Heart left ventricle (tissue), 13 donors: Measurements from ENCODE around the gene MEGF11.

Source experiments
- CTCF ChIP-seq, 12 donors: fragments of 200-600 bp; sonication (generic) in 4 of 12; IDR thresholded peaks; one replicate each; pipeline versions ENCODE4 v1.5.0 to v1.8.0; 2018 to 2022; ENCODE audit warnings: antibody characterized with exemption in 12 of 12, mild to moderate bottlenecking in 5 of 12
- POLR2A ChIP-seq, 2 donors: fragments of 450-650 bp; IDR thresholded peaks; one replicate each; pipeline ENCODE4 v1.6.1; 2017; ENCODE audit warnings: antibody characterized with exemption in 2 of 2, mild to moderate bottlenecking in 2 of 2, moderate library complexity in 2 of 2
- donor health status: ischemic (EF 13 %, LVEDD 7.1; RV severe dilation, severe dysfunction).
- donor health status: DM: no; HTN: yes; CAD: no.
- donor health status: DM: no; HTN: no; CAD: no.
- donor health status: ischemic (EF 25% LVEDD 6.9; RV normal size, moderate dysfunction).
- donor health status: ischemic (EF 25% LVEDD 5.7; RV mildly dilated, moderate dysfunction).
- donor health status: ischemic (EF 35%, LVEDD 5.7; RV mildly dilated, moderate dysfunction).
- donor health status: nonischemic (EF 11% LVEDD 7.7; RV severe dilation, severe dysfunction).
- donor health status: DM: yes; HTN: yes; CAD: no.
- donor health status: PGD.
- donor health status: ischemic (EF 29% LVEDD 5.4; RV normal size, mild dysfunction).
- donor health status: nonischemic (EF 23%, LVEDD 6.1; RV moderate dilation, normal function).

- TF ChIP-seq CTCF (IDR thresholded peaks at IDR 0.05) (no peak), POLR2A (IDR thresholded peaks at IDR 0.05) (no peak)
Measured at GRCh38 chr15:66246937-66247336, 6.6 kb downstream of the MEGF11 start.
